ENCODE measurements around the gene LRRFIP1. TPM values are rescaled to one million over a fixed set of nuclear protein-coding genes. Genes with fewer than 3 reads are reported as not detected.
"Not testable (repeated sequence)": the region's sequence is repeated elsewhere in the genome, so short reads cannot be mapped to it uniquely, and the experiment has no call there.

The LRRFIP1 gene
- total and polyA plus RNA-seq, 9 donors: 27.4 to 71.1 (median 56.1) TPM

DNA sequence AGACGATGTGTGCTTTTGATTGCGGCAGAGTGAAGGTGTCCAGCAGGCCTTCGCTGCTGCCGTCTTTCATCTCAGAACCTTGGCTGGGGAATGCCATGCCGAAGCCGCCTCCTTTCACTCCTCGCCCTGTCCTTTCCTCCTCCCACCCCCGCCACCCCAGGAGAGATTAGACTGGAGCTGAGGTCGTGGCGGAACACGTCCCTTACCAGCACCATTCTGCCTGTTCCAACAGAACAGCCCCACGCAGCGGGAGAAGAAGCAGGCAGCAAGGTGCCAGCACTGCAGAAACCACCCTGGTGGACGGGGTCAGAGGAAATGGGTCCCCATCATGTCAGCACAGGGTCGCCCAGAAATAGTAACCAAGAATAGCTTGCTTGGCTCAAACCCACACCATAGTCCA lies 146.4 kb downstream of the LRRFIP1 start:
- no peaks in the 10 kb centered on the region for H3K27me3 ChIP-seq
- no peak overlapping the region for H3K4me3 ChIP-seq
- no peak for TF ChIP-seq CTCF (IDR thresholded peaks at IDR 0.05)
- no peak for TF ChIP-seq EP300 (IDR thresholded peaks at IDR 0.05)
- no peak for TF ChIP-seq POLR2A (IDR thresholded peaks at IDR 0.05)
- no peaks in the 10 kb centered on the region for H3K9me3 ChIP-seq
- no peak overlapping the region for H3K27ac ChIP-seq
- no peak for DNase-seq
- H3K36me3 ChIP-seq: no peaks in the 10 kb centered on the region
- 89 to 95% (median 89%) methylated on average over 15 of the region's 15 CpGs for WGBS, 3 donors
- intact Hi-C loops (cut with DNase I): no loop called here
- H3K4me1 ChIP-seq (ENCODE audit: insufficient read depth): no peaks in the 10 kb centered on the region

GRCh38 chr2:237774811-237775553 lies 147.6 kb downstream of the LRRFIP1 start:
- WGBS, 3 donors: 77 to 81% (median 78%) methylated on average over 13 of the region's 13 CpGs
- Histone ChIP-seq H3K27ac (no peak overlapping the region), H3K4me1 (ENCODE audit: insufficient read depth) (no peaks in the 10 kb centered on the region), H3K4me3 (no peak overlapping the region), H3K27me3 (no peaks in the 10 kb centered on the region), H3K9me3 (no peaks in the 10 kb centered on the region), H3K36me3 (no peaks in the 10 kb centered on the region)
- TF ChIP-seq POLR2A (IDR thresholded peaks at IDR 0.05) (no peak), EP300 (IDR thresholded peaks at IDR 0.05) (no peak), CTCF (IDR thresholded peaks at IDR 0.05) (no peak)
- intact Hi-C loops (cut with DNase I): no loop called here
- DNase-seq: no peak

GRCh38 chr2:237779521-237779920 lies 152.1 kb downstream of the LRRFIP1 start:
- WGBS, 3 donors: 89 to 97% (median 96%) methylated on average over 14 of the region's 14 CpGs
- Histone ChIP-seq H3K4me1 (ENCODE audit: insufficient read depth) (no peaks in the 10 kb centered on the region), H3K27me3 (no peaks in the 10 kb centered on the region), H3K9me3 (no peaks in the 10 kb centered on the region), H3K36me3 (no peaks in the 10 kb centered on the region), H3K4me3 (no peak overlapping the region), H3K27ac (no peak overlapping the region)
- no peak for DNase-seq
- TF ChIP-seq POLR2A (IDR thresholded peaks at IDR 0.05) (no peak), CTCF (IDR thresholded peaks at IDR 0.05) (no peak), EP300 (IDR thresholded peaks at IDR 0.05) (no peak)
- intact Hi-C loops (cut with DNase I): no loop called here

GRCh38 chr2:237782181-237782580 lies 154.8 kb downstream of the LRRFIP1 start:
- H3K36me3 ChIP-seq: no peaks in the 10 kb centered on the region

DNA sequence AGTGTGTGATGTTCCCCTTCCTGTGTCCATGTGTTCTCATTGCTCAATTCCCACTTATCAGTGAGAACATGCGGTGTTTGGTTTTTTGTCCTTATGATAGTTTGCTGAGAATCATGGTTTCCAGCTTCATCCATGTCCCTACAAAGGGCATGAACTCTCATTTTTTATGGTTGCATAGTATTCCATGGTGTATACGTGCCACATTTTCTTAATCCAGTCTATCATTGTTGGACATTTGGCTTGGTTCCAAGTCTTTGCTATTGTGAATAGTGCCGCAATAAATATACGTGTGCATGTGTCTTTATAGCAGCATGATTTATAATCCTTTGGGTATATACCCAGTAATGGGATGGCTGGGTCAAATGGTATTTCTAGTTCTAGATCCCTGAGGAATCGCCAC lies 156.3 kb downstream of the LRRFIP1 start:
- 88 to 97% (median 95%) methylated on average over 2 to 4 of the region's 5 CpGs for WGBS, 3 donors
- H3K4me3 ChIP-seq; H3K9me3 ChIP-seq; DNase-seq; intact Hi-C loops (cut with DNase I); H3K36me3 ChIP-seq; H3K4me1 ChIP-seq (ENCODE audit: insufficient read depth); H3K27ac ChIP-seq; H3K27me3 ChIP-seq: not testable (repeated sequence)

More at GRCh38 chr2:237782181-237782580, 154.8 kb downstream of the LRRFIP1 start:
- no peak overlapping the region for H3K4me3 ChIP-seq
- H3K27me3 ChIP-seq: no peaks in the 10 kb centered on the region
- H3K27ac ChIP-seq: no peak overlapping the region
- no peaks in the 10 kb centered on the region for H3K9me3 ChIP-seq
- TF ChIP-seq EP300 (IDR thresholded peaks at IDR 0.05) (no peak), CTCF (IDR thresholded peaks at IDR 0.05) (no peak), POLR2A (IDR thresholded peaks at IDR 0.05) (no peak)
- no peak for DNase-seq
- WGBS, 3 donors: 25 to 57% (median 28%) methylated on average over 7 of the region's 7 CpGs
- intact Hi-C loops (cut with DNase I): no loop called here
- H3K4me1 ChIP-seq (ENCODE audit: insufficient read depth): no peaks in the 10 kb centered on the region

Data from ovary (tissue), 9 donors.